K562 (cell line): ENCODE measurements around the gene MEGF10.

Experiments
- ARID3A ChIP-seq: IDR thresholded peaks from 2 replicates; pipeline ENCODE4 v1.6.1; 2012; ENCODE audit warnings: low read depth, low read length, improper control_type of control experiment, borderline replicate concordance
- EHMT2 ChIP-seq: fragments of 450-650 bp; IDR thresholded peaks from 2 replicates; pipeline ENCODE4 v1.6.1; 2018; ENCODE audit warnings: antibody characterized with exemption
- ETV5 ChIP-seq: sonication (generic); formaldehyde crosslinking; IDR thresholded peaks from 2 replicates; pipeline ENCODE4 v1.4.0; 2020; ENCODE audit warnings: low read depth, mild to moderate bottlenecking, missing genetic modification reagents
- JUNB ChIP-seq: fragments of 450-650 bp; formaldehyde crosslinking; conservative IDR thresholded peaks from 2 replicates; pipeline ENCODE4 v1.4.0; 2020; ENCODE audit warnings: mild to moderate bottlenecking
- NR2C2 ChIP-seq, 2 experiments: fragments of 200-800 bp in 1 of 2; sonication (Bioruptor generic) in 1 of 2; sonication (generic) in 1 of 2; formaldehyde crosslinking in 1 of 2; IDR thresholded peaks; 2 replicates each; pipeline versions ENCODE4 v1.6.1 to v1.8.0; 2016 to 2022; ENCODE audit warnings: mild to moderate bottlenecking in 1 of 2, missing compliant biosample characterization in 1 of 2, missing genetic modification characterization in 1 of 2, missing genetic modification reagents in 1 of 2
- PBX2 ChIP-seq, 2 experiments: IDR thresholded peaks in 1 of 2; conservative IDR thresholded peaks in 1 of 2; 2 replicates each; pipeline ENCODE4 v1.6.1; 2016; ENCODE audit warnings: low read depth in 2 of 2, mild to moderate bottlenecking in 1 of 2, missing compliant biosample characterization in 1 of 2, missing genetic modification characterization in 1 of 2, moderate library complexity in 1 of 2
- PPARD ChIP-seq: fragments of 250-450 bp; sonication (Bioruptor Pico); IDR thresholded peaks from 2 replicates; pipeline ENCODE4 v1.8.0; 2022; ENCODE audit warnings: inconsistent platforms, mild to moderate bottlenecking, moderate library complexity
- PRDM10 ChIP-seq: fragments of 450-650 bp; IDR thresholded peaks from 2 replicates; pipeline ENCODE4 v1.6.1; 2018; ENCODE audit not compliant: partially characterized antibody
- SIN3A ChIP-seq, 2 experiments: fragments of 150-350 bp in 1 of 2; IDR thresholded peaks; 2 replicates each; pipeline ENCODE4 v1.6.1; 2011 to 2016; ENCODE audit warnings: borderline replicate concordance in 2 of 2, low read depth in 2 of 2, low read length in 2 of 2, mild to moderate bottlenecking in 2 of 2, moderate library complexity in 2 of 2; ENCODE audit not compliant: control insufficient read depth in 1 of 2
- ZFX ChIP-seq: sonication (generic); formaldehyde crosslinking; IDR thresholded peaks from 2 replicates; pipeline ENCODE4 v1.8.0; 2022; ENCODE audit warnings: mild to moderate bottlenecking, missing genetic modification reagents, moderate library complexity
- ZNF253 ChIP-seq: fragments of 250-450 bp; sonication (Bioruptor Pico); conservative IDR thresholded peaks from 2 replicates; pipeline ENCODE4 v1.6.1; 2021; ENCODE audit warnings: mild to moderate bottlenecking
- TF ChIP-seq, protein P1 (sequence below), 3 experiments: IDR thresholded peaks in 2 of 3; conservative IDR thresholded peaks in 1 of 3; 2 replicates each; pipeline ENCODE4 v1.5.1; 2011 to 2012; ENCODE audit warnings: low read length in 3 of 3, mild to moderate bottlenecking in 3 of 3, control low read depth in 2 of 3, improper control_type of control experiment in 1 of 3, inconsistent platforms in 1 of 3, low read depth in 1 of 3, mixed read lengths in 1 of 3, moderate library complexity in 1 of 3; ENCODE audit not compliant: insufficient read depth in 2 of 3
- TF ChIP-seq, protein P2 (sequence below): IDR thresholded peaks from 3 replicates; pipeline ENCODE4 v1.6.1; 2011; ENCODE audit warnings: borderline replicate concordance, mild to moderate bottlenecking; ENCODE audit not compliant: insufficient read length, insufficient read depth

DNA sequence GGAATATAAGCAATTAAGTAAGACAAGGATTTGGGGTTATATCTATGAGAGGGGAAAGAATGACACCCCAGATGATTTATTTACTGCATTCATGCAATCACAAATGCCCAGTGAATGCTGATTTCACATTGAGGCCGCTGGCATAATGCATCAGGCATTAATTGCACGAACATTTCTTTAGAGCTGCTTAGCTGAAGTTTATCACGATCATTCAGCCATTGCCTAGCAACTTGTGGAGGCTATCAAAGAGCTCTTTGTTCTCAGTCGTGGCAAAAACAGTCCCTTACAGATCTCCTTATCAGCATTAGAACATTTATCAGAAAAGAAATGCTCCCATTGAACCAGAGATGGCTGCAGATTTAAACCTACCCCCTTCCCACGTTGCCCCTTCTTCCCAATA lies 138.2 kb downstream of the MEGF10 start:
- TF ChIP-seq, protein P1, sequence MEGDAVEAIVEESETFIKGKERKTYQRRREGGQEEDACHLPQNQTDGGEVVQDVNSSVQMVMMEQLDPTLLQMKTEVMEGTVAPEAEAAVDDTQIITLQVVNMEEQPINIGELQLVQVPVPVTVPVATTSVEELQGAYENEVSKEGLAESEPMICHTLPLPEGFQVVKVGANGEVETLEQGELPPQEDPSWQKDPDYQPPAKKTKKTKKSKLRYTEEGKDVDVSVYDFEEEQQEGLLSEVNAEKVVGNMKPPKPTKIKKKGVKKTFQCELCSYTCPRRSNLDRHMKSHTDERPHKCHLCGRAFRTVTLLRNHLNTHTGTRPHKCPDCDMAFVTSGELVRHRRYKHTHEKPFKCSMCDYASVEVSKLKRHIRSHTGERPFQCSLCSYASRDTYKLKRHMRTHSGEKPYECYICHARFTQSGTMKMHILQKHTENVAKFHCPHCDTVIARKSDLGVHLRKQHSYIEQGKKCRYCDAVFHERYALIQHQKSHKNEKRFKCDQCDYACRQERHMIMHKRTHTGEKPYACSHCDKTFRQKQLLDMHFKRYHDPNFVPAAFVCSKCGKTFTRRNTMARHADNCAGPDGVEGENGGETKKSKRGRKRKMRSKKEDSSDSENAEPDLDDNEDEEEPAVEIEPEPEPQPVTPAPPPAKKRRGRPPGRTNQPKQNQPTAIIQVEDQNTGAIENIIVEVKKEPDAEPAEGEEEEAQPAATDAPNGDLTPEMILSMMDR (IDR thresholded peaks at IDR 0.05 in 2 of 3, conservative IDR thresholded peaks at IDR 0.05 in 1 of 3; ENCODE audit: insufficient read depth in 2 of 3, low read depth in 1 of 3, low read length in 3 of 3) = no peak
- TF ChIP-seq SIN3A (IDR thresholded peaks at IDR 0.05; ENCODE audit: borderline replicate concordance in 2 of 2, control insufficient read depth in 1 of 2, low read depth in 2 of 2, low read length in 2 of 2) (no peak), EHMT2 (no peak), PRDM10 (no peak), NR2C2 (CRISPR knock-in tag; IDR thresholded peaks at IDR 0.05) (no peak), NR2C2 (tag; IDR thresholded peaks at IDR 0.05) (no peak), ETV5 (CRISPR knock-in tag) (no peak), ARID3A (no peak), PBX2 (CRISPR knock-in tag; IDR thresholded peaks at IDR 0.05; ENCODE audit: low read depth) (no peak), PBX2 (tag; conservative IDR thresholded peaks at IDR 0.05; ENCODE audit: low read depth) (no peak), ZNF253 (CRISPR knock-in tag) (no peak), JUNB (CRISPR knock-in tag) (no peak), ZFX (CRISPR knock-in tag) (no peak), PPARD (CRISPR knock-in tag) (no peak)
- TF ChIP-seq, protein P2, sequence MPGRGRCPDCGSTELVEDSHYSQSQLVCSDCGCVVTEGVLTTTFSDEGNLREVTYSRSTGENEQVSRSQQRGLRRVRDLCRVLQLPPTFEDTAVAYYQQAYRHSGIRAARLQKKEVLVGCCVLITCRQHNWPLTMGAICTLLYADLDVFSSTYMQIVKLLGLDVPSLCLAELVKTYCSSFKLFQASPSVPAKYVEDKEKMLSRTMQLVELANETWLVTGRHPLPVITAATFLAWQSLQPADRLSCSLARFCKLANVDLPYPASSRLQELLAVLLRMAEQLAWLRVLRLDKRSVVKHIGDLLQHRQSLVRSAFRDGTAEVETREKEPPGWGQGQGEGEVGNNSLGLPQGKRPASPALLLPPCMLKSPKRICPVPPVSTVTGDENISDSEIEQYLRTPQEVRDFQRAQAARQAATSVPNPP = no peak
